A673 (cell line): ENCODE results near the gene CPEB2. TPM values are rescaled to one million over a fixed set of nuclear protein-coding genes. Genes with fewer than 3 reads are reported as not detected.
A peak's percentile ranks its signal among the peaks of the same experiment; 100 is the strongest.

Experiments
- BruUV-seq: library from RNA; stranded (reverse); fragments of 400-500 nt; replicated peaks from 2 replicates; lab custom pipeline; 2021; lab: Mats Ljungman, UMichigan
- CTCF ChIA-PET: fragments of 300-600 bp; sonication (Branson Sonifier 250); formaldehyde crosslinking; loops from one replicate; lab custom pipeline; 2022; ENCODE audit warnings: antibody characterized with exemption; lab: Charles Lee
- POLR2A ChIA-PET: fragments of 300-600 bp; sonication (Branson Sonifier 250); formaldehyde crosslinking; loops from one replicate; lab custom pipeline; 2022; ENCODE audit warnings: antibody characterized with exemption; ENCODE audit not compliant: low non-redundant PET; lab: Charles Lee
- DNase-seq: peaks from one replicate; pipeline ENCODE4 v3.0.0-alpha.2; 2015; ENCODE audit warnings: low spot score
- H3K27ac ChIP-seq: fragments of 200-600 bp; sonication (generic); 2 replicates; pipeline ENCODE4 v1.5.1; 2016; ENCODE audit warnings: mixed run types, low read depth, mild to moderate bottlenecking, mixed read lengths, antibody characterized with exemption, low read length; ENCODE audit not compliant: poor library complexity, severe bottlenecking
- H3K27me3 ChIP-seq: fragments of 200-600 bp; sonication (generic); replicated peaks from 2 replicates; pipeline ENCODE4 v1.6.1; 2017; ENCODE audit warnings: mixed run types, low read depth, mild to moderate bottlenecking, mixed read lengths, antibody characterized with exemption, low read length; ENCODE audit not compliant: insufficient read depth, poor library complexity
- H3K36me3 ChIP-seq: fragments of 200-600 bp; sonication (generic); 2 replicates; pipeline ENCODE4 v1.6.1; 2016; ENCODE audit warnings: mixed run types, mild to moderate bottlenecking, mixed read lengths, antibody characterized with exemption, low read length; ENCODE audit not compliant: insufficient read depth, poor library complexity, severe bottlenecking
- H3K4me1 ChIP-seq: fragments of 200-600 bp; sonication (generic); 2 replicates; pipeline ENCODE4 v1.6.1; 2017; ENCODE audit warnings: mixed run types, mild to moderate bottlenecking, mixed read lengths, antibody characterized with exemption, low read length; ENCODE audit not compliant: insufficient read depth, poor library complexity, severe bottlenecking
- H3K4me3 ChIP-seq: fragments of 200-600 bp; sonication (generic); 2 replicates; pipeline ENCODE4 v1.5.1; 2016; ENCODE audit warnings: low read depth, mixed run types, mild to moderate bottlenecking, mixed read lengths, low read length; ENCODE audit not compliant: poor library complexity, severe bottlenecking
- H3K9me3 ChIP-seq: fragments of 200-600 bp; sonication (generic); 2 replicates; pipeline ENCODE4 v1.6.1; 2016; ENCODE audit warnings: mixed run types, low read depth, mild to moderate bottlenecking, mixed read lengths, antibody characterized with exemption, low read length; ENCODE audit not compliant: poor library complexity, severe bottlenecking
- CTCF ChIP-seq: fragments of 300-800, 200-600 bp; sonication (generic); conservative IDR thresholded peaks from 2 replicates; pipeline ENCODE4 v1.5.1; 2017; ENCODE audit warnings: low read depth, mild to moderate bottlenecking, antibody characterized with exemption, low read length, moderate library complexity, mixed read lengths
- EZH2 ChIP-seq: fragments of 200-600 bp; sonication (generic); IDR thresholded peaks from 2 replicates; pipeline ENCODE4 v1.6.1; 2017; ENCODE audit warnings: borderline replicate concordance, low read depth, mild to moderate bottlenecking, mixed read lengths, antibody characterized with exemption, low read length; ENCODE audit not compliant: poor library complexity, severe bottlenecking
- intact Hi-C: fragments of 100-400 bp; cut with micrococcal nuclease; formaldehyde crosslinking; loops from one replicate; pipeline ENCODE4 v1.10.0; 2022; ENCODE audit not compliant: unreplicated experiment
- total RNA-seq: library from RNA; stranded (reverse); gene quantifications from 2 replicates; pipeline ENCODE4 v1.2.3, GENCODE V29; 2021

CPEB2 gene
- total RNA-seq, 1 experiment from 2014 or later, result 75.5 TPM

- TF ChIP-seq CTCF, result no peak
- no peak for TF ChIP-seq EZH2
- intact Hi-C loops, result no loop called here
- H3K4me1 ChIP-seq, result no peaks in the 10 kb centered on the region
- H3K36me3 ChIP-seq, result peaks cover 94% of the 10 kb centered on the region
- H3K9me3 ChIP-seq, result no peaks in the 10 kb centered on the region
- POLR2A ChIA-PET, result no interaction called here
- no peak for DNase-seq
- CTCF ChIA-PET, result no interaction called here
- no TSS peak for BruUV-seq
- no peaks in the 10 kb centered on the region for H3K27me3 ChIP-seq
- H3K27ac ChIP-seq, result no peak overlapping the region
- no peak overlapping the region for H3K4me3 ChIP-seq
Observed at GRCh38 chr4:15031993-15032675, 29.9 kb downstream of the CPEB2 start.

- Histone ChIP-seq H3K9me3 (no peaks in the 10 kb centered on the region), H3K36me3 (peaks cover 96% of the 10 kb centered on the region), H3K4me1 (no peaks in the 10 kb centered on the region), H3K27ac (no peak overlapping the region), H3K4me3 (no peak overlapping the region), H3K27me3 (no peaks in the 10 kb centered on the region)
- BruUV-seq, result TSS peak; percentile 2
- TF ChIP-seq EZH2 (no peak), CTCF (no peak)
- POLR2A ChIA-PET, result no interaction called here
- no peak for DNase-seq
- intact Hi-C loops, result no loop called here
- CTCF ChIA-PET, result no interaction called here
Observed at GRCh38 chr4:15034071-15034764, 31.9 kb downstream of the CPEB2 start.

- TF ChIP-seq CTCF, result no peak
- TF ChIP-seq EZH2, result no peak
- Histone ChIP-seq H3K9me3 (no peaks in the 10 kb centered on the region), H3K36me3 (peaks cover 97% of the 10 kb centered on the region), H3K27me3 (no peaks in the 10 kb centered on the region), H3K27ac (no peak overlapping the region), H3K4me1 (peaks cover 3% of the 10 kb centered on the region), H3K4me3 (no peak overlapping the region)
- intact Hi-C loops, result no loop called here
- POLR2A ChIA-PET, result no interaction called here
- DNase-seq, result no peak
- no TSS peak for BruUV-seq
- CTCF ChIA-PET, result no interaction called here
Observed at GRCh38 chr4:15035159-15035558, 32.9 kb downstream of the CPEB2 start.
